Measurements from ENCODE around the gene DNTT.

GRCh38 chr10:96261132-96261531 lies 43.1 kb upstream of the DNTT start:
- TF ChIP-seq CTCF (IDR thresholded peaks at IDR 0.05 in 4 of 5, conservative IDR thresholded peaks at IDR 0.05 in 1 of 5) (no peak), POLR2A (IDR thresholded peaks at IDR 0.05) (no peak)
